Thyroid gland (tissue), 4 donors: Measurements from ENCODE around the gene TMEM107. TPM values are rescaled to one million over a fixed set of nuclear protein-coding genes. Genes with fewer than 3 reads are reported as not detected.

Experiments
- DNase-seq, 2 donors: peaks; one replicate each; pipeline ENCODE4 v3.0.0-alpha.2; 2019
- H3K27ac ChIP-seq, 3 donors: fragments of 200-600 bp; sonication (generic); 1 replicate in 2 of 3; 2 replicates in 1 of 3; pipeline ENCODE4 v1.5.1; 2016 to 2019; ENCODE audit warnings: mild to moderate bottlenecking in 1 of 3, moderate library complexity in 1 of 3
- H3K27me3 ChIP-seq: fragments of 200-600 bp; sonication (generic); one replicate; pipeline ENCODE4 v1.5.1; 2019
- H3K36me3 ChIP-seq, 2 donors: fragments of 200-600 bp; sonication (generic); one replicate each; pipeline ENCODE4 v1.5.1; 2016 to 2019
- H3K4me1 ChIP-seq, 2 donors: fragments of 200-600 bp; sonication (generic); one replicate each; pipeline ENCODE4 v1.5.1; 2017 to 2019
- H3K4me3 ChIP-seq, 3 donors: fragments of 200-600 bp; sonication (generic); replicated peaks in 1 of 3; 1 replicate in 2 of 3; 2 replicates in 1 of 3; pipeline ENCODE4 v1.5.1; 2016; ENCODE audit warnings: mild to moderate bottlenecking in 1 of 3
- H3K9me3 ChIP-seq: fragments of 200-600 bp; sonication (generic); one replicate; pipeline ENCODE4 v1.5.1; 2017
- POLR2A ChIP-seq, 2 donors: fragments of 450-650 bp; IDR thresholded peaks; one replicate each; pipeline ENCODE4 v1.6.1; 2017; ENCODE audit warnings: antibody characterized with exemption in 2 of 2, mild to moderate bottlenecking in 2 of 2, moderate library complexity in 1 of 2
- WGBS, 2 donors: methylation state at CpG; one replicate each; pipeline ENCODE4 v1.1.5; 2017; 5-methylcytosine and 5-hydroxymethylcytosine counted together
- intact Hi-C: fragments of 100-400 bp; cut with DNase I; formaldehyde crosslinking; loops from one replicate; pipeline ENCODE4 v1.15.1; 2023
- total RNA-seq, 4 donors: library from RNA; depleted of rRNA; stranded (reverse); fragments of >200 nt; gene quantifications; one replicate each; pipeline ENCODE4 v1.2.3, GENCODE V29; 2016
- TF ChIP-seq, protein P1 (sequence below), 6 experiments: fragments of 200-600 bp in 3 of 6; fragments of 450-650 bp in 3 of 6; sonication (generic) in 3 of 6; IDR thresholded peaks; one replicate each; pipeline ENCODE4 v1.5.1; 2016 to 2019; ENCODE audit warnings: antibody characterized with exemption in 6 of 6, mild to moderate bottlenecking in 2 of 6, inconsistent platforms in 1 of 6, moderate library complexity in 1 of 6

The TMEM107 gene
- total RNA-seq, 4 donors from 2014 or later = 19.7 to 34.7 (median 32.2) TPM

DNA sequence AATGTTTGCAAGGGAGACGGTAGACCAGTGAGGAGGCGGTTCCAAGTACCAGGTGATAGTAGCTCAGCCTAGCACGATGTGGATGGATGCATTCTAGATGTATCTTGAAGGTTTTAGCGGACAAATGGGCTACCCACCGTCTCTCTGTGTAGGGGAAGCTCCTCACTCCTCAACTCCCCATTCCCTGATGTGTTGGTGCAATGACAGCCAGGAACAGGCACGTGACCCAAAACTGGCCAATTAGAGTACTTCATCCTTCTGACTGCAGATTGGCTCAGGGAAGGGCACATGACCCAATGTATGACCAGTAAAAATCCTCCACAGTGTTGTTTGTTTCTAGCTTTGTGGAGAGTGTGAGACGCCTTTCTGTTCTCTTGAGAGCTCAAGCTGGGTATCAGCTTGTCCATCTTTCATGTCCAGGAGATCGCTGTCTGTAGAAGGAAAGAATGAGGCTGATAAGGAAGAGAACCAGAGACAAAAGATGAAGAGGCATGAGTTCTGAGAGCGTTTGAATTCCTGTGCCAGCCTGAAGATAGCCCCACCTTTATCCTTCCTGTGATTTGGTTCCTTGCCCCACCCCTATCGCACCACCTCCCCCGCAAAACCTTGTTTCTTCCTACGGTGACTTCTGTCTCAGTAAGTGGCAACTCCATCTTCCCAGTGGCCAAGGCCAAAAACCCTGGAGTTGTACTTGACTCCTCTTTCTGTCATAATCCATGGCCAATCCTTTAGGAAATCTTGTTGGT lies 16.1 kb upstream of the TMEM107 start:
- peaks cover 20 to 41% of the 10 kb centered on the region in 2 donors for H3K4me1 ChIP-seq

GRCh38 chr17:8190506-8190905 lies 14.3 kb upstream of the TMEM107 start:
- peaks cover 20 to 41% of the 10 kb centered on the region in 2 donors for H3K4me1 ChIP-seq
- H3K9me3 ChIP-seq = no peaks in the 10 kb centered on the region
- TF ChIP-seq, protein P1, sequence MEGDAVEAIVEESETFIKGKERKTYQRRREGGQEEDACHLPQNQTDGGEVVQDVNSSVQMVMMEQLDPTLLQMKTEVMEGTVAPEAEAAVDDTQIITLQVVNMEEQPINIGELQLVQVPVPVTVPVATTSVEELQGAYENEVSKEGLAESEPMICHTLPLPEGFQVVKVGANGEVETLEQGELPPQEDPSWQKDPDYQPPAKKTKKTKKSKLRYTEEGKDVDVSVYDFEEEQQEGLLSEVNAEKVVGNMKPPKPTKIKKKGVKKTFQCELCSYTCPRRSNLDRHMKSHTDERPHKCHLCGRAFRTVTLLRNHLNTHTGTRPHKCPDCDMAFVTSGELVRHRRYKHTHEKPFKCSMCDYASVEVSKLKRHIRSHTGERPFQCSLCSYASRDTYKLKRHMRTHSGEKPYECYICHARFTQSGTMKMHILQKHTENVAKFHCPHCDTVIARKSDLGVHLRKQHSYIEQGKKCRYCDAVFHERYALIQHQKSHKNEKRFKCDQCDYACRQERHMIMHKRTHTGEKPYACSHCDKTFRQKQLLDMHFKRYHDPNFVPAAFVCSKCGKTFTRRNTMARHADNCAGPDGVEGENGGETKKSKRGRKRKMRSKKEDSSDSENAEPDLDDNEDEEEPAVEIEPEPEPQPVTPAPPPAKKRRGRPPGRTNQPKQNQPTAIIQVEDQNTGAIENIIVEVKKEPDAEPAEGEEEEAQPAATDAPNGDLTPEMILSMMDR (IDR thresholded peaks at IDR 0.05) = no peak
- no peak for TF ChIP-seq POLR2A (IDR thresholded peaks at IDR 0.05)
- intact Hi-C loops = no loop called here
- H3K4me3 ChIP-seq = peak overlapping the region in 1 of 3 donors; percentile 95
- no peaks in the 10 kb centered on the region for H3K36me3 ChIP-seq
- no peak for DNase-seq
- WGBS, 2 donors = 48 to 49% methylated on average over 6 of the region's 6 CpGs
- H3K27ac ChIP-seq = peak overlapping the region; percentile 46 to 99 (median 68)
- no peaks in the 10 kb centered on the region for H3K27me3 ChIP-seq

More for the DNA sequence above, 16.1 kb upstream of the TMEM107 start:
- peak; percentile 80 to 84 for DNase-seq
- TF ChIP-seq, protein P1 (IDR thresholded peaks at IDR 0.05) = no peak
- peak in 1 of 2 donors; percentile 87 for TF ChIP-seq POLR2A (IDR thresholded peaks at IDR 0.05)
- Histone ChIP-seq H3K36me3 (no peaks in the 10 kb centered on the region), H3K9me3 (no peaks in the 10 kb centered on the region), H3K27ac (peak overlapping the region; percentile 40 to 81 (median 70)), H3K27me3 (no peaks in the 10 kb centered on the region), H3K4me3 (no peak overlapping the region)
- WGBS, 2 donors = 14 to 18% methylated on average over 12 of the region's 12 CpGs
- intact Hi-C loops = no loop called here

DNA sequence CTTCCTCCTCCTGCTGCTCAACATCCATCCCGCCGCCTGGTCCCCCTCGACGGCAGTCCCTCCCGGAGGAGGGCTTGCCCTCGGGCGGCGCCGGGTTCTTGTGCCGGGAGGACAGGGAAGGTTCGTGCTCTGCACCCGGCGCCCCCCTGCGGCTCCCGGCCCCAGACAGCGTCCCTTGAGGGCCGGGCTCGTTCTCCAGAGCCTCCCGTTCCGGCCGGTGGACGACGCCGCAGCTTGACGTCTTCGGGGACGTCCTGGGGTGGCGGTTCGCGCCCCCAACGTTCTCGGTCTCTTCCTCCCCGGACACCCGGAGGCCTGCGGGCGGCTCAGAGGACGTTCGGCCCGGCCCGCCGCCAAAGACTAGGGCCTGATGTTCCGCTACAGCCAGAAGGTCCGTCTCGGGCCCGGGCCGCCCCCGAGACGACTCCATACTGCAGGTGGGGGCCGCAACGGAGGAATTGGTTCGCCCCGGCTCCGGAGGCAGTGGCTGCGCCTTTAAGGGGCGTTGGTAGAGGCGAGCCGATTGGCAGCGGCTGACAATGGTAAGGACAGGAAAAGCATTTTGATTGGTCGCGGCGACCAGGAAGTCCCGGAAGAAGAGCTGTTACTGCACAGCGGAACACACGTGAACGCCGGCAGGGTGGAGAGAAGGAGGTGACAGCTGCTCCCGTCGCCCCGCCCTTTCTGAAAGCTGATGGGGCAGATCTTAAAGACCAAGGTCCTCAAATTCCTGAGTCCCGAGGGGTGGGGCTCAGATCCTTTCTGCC lies 13.7 kb upstream of the TMEM107 start, which contains the start of gene BORCS6:
BORCS6 (minus strand) TSS at position 470 of the 767 bp plus-strand sequence; CDS start at position 430, 40 bp downstream.
- 0% methylated on average over 5 to 19 of the region's 70 CpGs for WGBS, 2 donors
- Histone ChIP-seq H3K4me1 (peaks cover 20 to 41% of the 10 kb centered on the region in 2 donors), H3K4me3 (peak within 1 kb of the TSS; percentile 42 to 95 (median 83)), H3K9me3 (no peaks in the 10 kb centered on the region), H3K27ac (peak within 1 kb of the TSS; percentile 96 to 99 (median 96)), H3K36me3 (no peaks in the 10 kb centered on the region), H3K27me3 (no peaks in the 10 kb centered on the region)
- peak; percentile 98 to 99 for DNase-seq
- TF ChIP-seq, protein P1 (IDR thresholded peaks at IDR 0.05) = peak in 1 of 6 experiments; percentile 12
- TF ChIP-seq POLR2A (IDR thresholded peaks at IDR 0.05) = peak in 1 of 2 donors; percentile 88
- intact Hi-C loops = loop anchor here (10.0 kb wide), 2 partner anchors 65 to 105 kb away; partner anchors contain the start of genes HES7 and SLC25A35

- Histone ChIP-seq H3K4me1 (peaks cover 20 to 41% of the 10 kb centered on the region in 2 donors), H3K4me3 (peak overlapping the region; percentile 42 to 95 (median 83)), H3K36me3 (no peaks in the 10 kb centered on the region), H3K27me3 (no peaks in the 10 kb centered on the region), H3K9me3 (no peaks in the 10 kb centered on the region), H3K27ac (peak overlapping the region; percentile 96 to 99 (median 96))
- peak; percentile 36 to 46 for DNase-seq
- 0 to 21% methylated on average over 4 to 7 of the region's 67 CpGs for WGBS, 2 donors
- no peak for TF ChIP-seq POLR2A (IDR thresholded peaks at IDR 0.05)
- TF ChIP-seq, protein P1 (IDR thresholded peaks at IDR 0.05) = no peak
- intact Hi-C loops = loop anchor here (10.0 kb wide), 2 partner anchors 64 to 106 kb away; partner anchors contain the start of genes HES7 and SLC25A35
These were observed 13.0 kb upstream of the TMEM107 start for GRCh38 chr17:8189041-8189710.
